Stimulated activated CD8-positive, alpha-beta memory T cell treated with anti-CD3 and anti-CD28 coated beads, Interleukin-7, amount 100 ng/mL, for 1 hour (primary cell): Measurements from ENCODE around the gene ZDHHC13.
"Not testable (repeated sequence)": the region's sequence is repeated elsewhere in the genome, so short reads cannot be mapped to it uniquely, and the experiment has no call there.

Source experiments
- DNase-seq, 2 donors: peaks; one replicate each; pipeline ENCODE4 v3.0.0-alpha.2; 2020; ENCODE audit warnings: low read depth in 2 of 2

ZDHHC13 gene

GRCh38 chr11:19101796-19102520 is 15.0 kb upstream of the ZDHHC13 start:
- no peak for DNase-seq

- no peak for DNase-seq
Measured at GRCh38 chr11:19102521-19102900, 14.5 kb upstream of the ZDHHC13 start.

- no peak for DNase-seq
Measured at GRCh38 chr11:19105011-19105410, 12.0 kb upstream of the ZDHHC13 start.

- no peak for DNase-seq
Measured at GRCh38 chr11:19107125-19107524, 9.8 kb upstream of the ZDHHC13 start.

- no peak for DNase-seq
Measured at GRCh38 chr11:19110295-19110694, 6.7 kb upstream of the ZDHHC13 start.

- no peak for DNase-seq
Measured at GRCh38 chr11:19111809-19112208, 5.2 kb upstream of the ZDHHC13 start.

- no peak for DNase-seq
Measured at GRCh38 chr11:19116276-19116970, 545 bp upstream of the ZDHHC13 start.

- DNase-seq = no peak
Measured at GRCh38 chr11:19117760-19118097, 761 bp downstream of the ZDHHC13 start.

- no peak for DNase-seq
Measured at GRCh38 chr11:19121646-19122045, 4.7 kb downstream of the ZDHHC13 start.

GRCh38 chr11:19122960-19123615 is 6.1 kb downstream of the ZDHHC13 start:
- DNase-seq = no peak

GRCh38 chr11:19126562-19127325 is 9.8 kb downstream of the ZDHHC13 start:
- DNase-seq = not testable (repeated sequence)

GRCh38 chr11:19134004-19134403 is 17.0 kb downstream of the ZDHHC13 start:
- no peak for DNase-seq

- DNase-seq = not testable (repeated sequence)
Measured at GRCh38 chr11:19136884-19137283, 19.9 kb downstream of the ZDHHC13 start.

GRCh38 chr11:19145319-19145718 is 28.4 kb downstream of the ZDHHC13 start:
- DNase-seq = no peak

- no peak for DNase-seq
Measured at GRCh38 chr11:19156892-19157291, 39.9 kb downstream of the ZDHHC13 start.

- DNase-seq = no peak
Measured at GRCh38 chr11:19160847-19161246, 43.9 kb downstream of the ZDHHC13 start.

GRCh38 chr11:19161651-19162050 is 44.7 kb downstream of the ZDHHC13 start:
- DNase-seq = no peak

GRCh38 chr11:19162951-19163505 is 46.1 kb downstream of the ZDHHC13 start:
- no peak for DNase-seq

- no peak for DNase-seq
Measured at GRCh38 chr11:19163617-19164016, 46.6 kb downstream of the ZDHHC13 start.

GRCh38 chr11:19164230-19164855 is 47.4 kb downstream of the ZDHHC13 start:
- no peak for DNase-seq

GRCh38 chr11:19164881-19165280 is 47.9 kb downstream of the ZDHHC13 start:
- no peak for DNase-seq
